WERI-Rb-1 (cell line): ENCODE results near the gene PRPF8.

ENCODE experiments used
- DNase-seq: peaks from one replicate; pipeline ENCODE4 v3.0.0-alpha.2; 2020
- H3K27ac ChIP-seq: fragments of 250-450 bp; sonication (Bioruptor Pico); 2 replicates; pipeline ENCODE4 v1.5.1; 2020; ENCODE audit warnings: mild to moderate bottlenecking, moderate library complexity
- H3K27me3 ChIP-seq: fragments of 250-450 bp; sonication (Bioruptor Pico); 2 replicates; pipeline ENCODE4 v1.5.1; 2021; ENCODE audit warnings: mild to moderate bottlenecking, low read depth, moderate library complexity; ENCODE audit not compliant: insufficient read depth, severe bottlenecking
- H3K36me3 ChIP-seq: fragments of 250-450 bp; sonication (Bioruptor Pico); 2 replicates; pipeline ENCODE4 v1.5.1; 2020; ENCODE audit warnings: mild to moderate bottlenecking, moderate library complexity
- H3K4me3 ChIP-seq: 2 replicates; pipeline ENCODE4 v1.5.1; 2011; ENCODE audit warnings: low read depth, mild to moderate bottlenecking, control low read depth, low read length
- H3K9me3 ChIP-seq: fragments of 250-450 bp; sonication (Bioruptor Pico); 2 replicates; pipeline ENCODE4 v1.5.1; 2021; ENCODE audit warnings: mild to moderate bottlenecking, moderate library complexity; ENCODE audit not compliant: severe bottlenecking
- TF ChIP-seq, protein P1 (sequence below): IDR thresholded peaks from 2 replicates; pipeline ENCODE4 v1.5.1; 2011; ENCODE audit warnings: low read depth, mild to moderate bottlenecking, control low read depth, inconsistent platforms, low read length

PRPF8 gene

DNA sequence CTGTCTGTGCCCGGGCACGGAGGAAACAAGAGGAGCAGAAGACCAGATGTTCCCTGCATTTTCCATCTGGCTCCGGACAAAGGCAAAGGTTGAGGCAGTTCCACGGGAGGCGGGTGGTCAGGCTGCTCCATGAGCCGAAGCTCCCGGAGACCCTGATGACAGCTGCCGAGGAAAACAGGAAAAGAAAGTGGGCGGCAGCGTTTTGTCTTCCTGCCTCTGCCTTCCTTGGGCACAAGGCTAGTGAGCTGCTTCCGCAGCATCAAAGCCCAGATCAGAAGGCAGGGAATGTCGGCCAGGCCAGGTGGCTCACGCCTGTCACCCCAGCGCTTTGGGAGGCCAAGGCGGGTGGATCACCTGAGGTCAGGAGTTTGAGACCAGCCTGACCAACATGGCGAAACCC lies 72.3 kb downstream of the PRPF8 start:
- TF ChIP-seq, protein P1, sequence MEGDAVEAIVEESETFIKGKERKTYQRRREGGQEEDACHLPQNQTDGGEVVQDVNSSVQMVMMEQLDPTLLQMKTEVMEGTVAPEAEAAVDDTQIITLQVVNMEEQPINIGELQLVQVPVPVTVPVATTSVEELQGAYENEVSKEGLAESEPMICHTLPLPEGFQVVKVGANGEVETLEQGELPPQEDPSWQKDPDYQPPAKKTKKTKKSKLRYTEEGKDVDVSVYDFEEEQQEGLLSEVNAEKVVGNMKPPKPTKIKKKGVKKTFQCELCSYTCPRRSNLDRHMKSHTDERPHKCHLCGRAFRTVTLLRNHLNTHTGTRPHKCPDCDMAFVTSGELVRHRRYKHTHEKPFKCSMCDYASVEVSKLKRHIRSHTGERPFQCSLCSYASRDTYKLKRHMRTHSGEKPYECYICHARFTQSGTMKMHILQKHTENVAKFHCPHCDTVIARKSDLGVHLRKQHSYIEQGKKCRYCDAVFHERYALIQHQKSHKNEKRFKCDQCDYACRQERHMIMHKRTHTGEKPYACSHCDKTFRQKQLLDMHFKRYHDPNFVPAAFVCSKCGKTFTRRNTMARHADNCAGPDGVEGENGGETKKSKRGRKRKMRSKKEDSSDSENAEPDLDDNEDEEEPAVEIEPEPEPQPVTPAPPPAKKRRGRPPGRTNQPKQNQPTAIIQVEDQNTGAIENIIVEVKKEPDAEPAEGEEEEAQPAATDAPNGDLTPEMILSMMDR, result no peak
- H3K9me3 ChIP-seq, result no peaks in the 10 kb centered on the region
- H3K27me3 ChIP-seq, result no peaks in the 10 kb centered on the region
- DNase-seq, result no peak
- peaks cover 14% of the 10 kb centered on the region for H3K36me3 ChIP-seq
- H3K4me3 ChIP-seq, result no peak overlapping the region
- no peak overlapping the region for H3K27ac ChIP-seq

DNA sequence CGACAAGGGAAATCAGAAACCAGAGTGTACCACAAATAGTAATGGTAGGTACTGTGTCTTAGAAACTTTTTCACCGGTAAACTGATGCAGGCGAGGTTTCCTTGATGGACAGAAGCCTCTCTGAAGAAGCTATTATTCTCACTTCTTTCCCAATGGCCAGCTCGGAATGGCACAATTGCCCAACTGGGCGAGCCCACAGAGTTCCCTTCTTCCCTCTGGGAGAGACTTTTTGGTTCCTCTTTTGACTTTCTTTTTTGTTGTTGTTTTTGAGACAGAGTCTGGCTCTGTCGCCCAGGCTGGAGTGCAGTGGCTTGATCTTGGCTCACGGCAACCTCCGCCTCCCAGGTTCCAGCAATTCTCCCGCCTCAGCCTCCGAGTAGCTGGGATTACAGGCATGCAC lies 73.0 kb downstream of the PRPF8 start:
- H3K4me3 ChIP-seq, result no peak overlapping the region
- TF ChIP-seq, protein P1, result no peak
- no peak overlapping the region for H3K27ac ChIP-seq
- no peaks in the 10 kb centered on the region for H3K9me3 ChIP-seq
- no peak for DNase-seq
- no peaks in the 10 kb centered on the region for H3K27me3 ChIP-seq
- peaks cover 14% of the 10 kb centered on the region for H3K36me3 ChIP-seq

DNA sequence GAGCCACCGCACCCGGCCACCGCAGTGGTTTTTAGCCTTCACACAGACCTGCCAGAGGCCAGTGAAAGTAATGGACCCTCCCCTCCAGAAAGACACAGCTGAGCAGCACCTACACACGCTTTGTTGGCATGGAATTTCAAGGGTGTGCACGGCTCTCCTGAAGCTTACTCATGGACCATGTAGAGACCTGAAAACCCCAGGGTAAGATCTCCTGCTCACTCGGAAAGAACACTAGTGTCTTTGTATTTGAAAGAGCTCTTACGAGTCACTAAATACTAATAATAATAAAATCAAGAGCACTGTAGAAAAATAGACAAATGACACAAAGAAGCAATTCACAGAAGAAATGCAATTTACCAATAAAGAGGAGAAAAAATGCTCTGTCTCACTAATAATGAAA lies 76.0 kb downstream of the PRPF8 start:
- DNase-seq, result no peak
- Histone ChIP-seq H3K27me3 (no peaks in the 10 kb centered on the region), H3K27ac (no peak overlapping the region), H3K9me3 (no peaks in the 10 kb centered on the region), H3K4me3 (no peak overlapping the region), H3K36me3 (peaks cover 14% of the 10 kb centered on the region)
- TF ChIP-seq, protein P1, result no peak

DNA sequence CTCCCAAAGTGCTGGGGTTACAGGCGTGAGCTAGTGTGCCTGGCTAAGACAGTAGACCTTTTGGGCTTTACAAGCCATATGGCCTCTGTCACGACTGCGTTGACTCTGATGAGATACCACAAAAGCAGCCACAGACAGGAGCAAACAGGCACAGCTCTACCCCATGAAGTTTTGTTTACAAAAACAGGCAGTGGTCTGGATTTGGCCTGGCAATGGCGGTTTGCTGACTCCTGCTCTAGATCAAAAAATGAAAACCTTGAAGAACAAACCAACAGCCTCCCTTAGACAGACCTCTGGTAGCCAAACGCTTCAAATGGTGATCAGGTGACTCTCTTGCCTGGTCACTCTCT lies 76.7 kb downstream of the PRPF8 start:
- peaks cover 14% of the 10 kb centered on the region for H3K36me3 ChIP-seq
- H3K9me3 ChIP-seq, result no peaks in the 10 kb centered on the region
- TF ChIP-seq, protein P1, result no peak
- no peak overlapping the region for H3K4me3 ChIP-seq
- no peaks in the 10 kb centered on the region for H3K27me3 ChIP-seq
- no peak overlapping the region for H3K27ac ChIP-seq
- no peak for DNase-seq

DNA sequence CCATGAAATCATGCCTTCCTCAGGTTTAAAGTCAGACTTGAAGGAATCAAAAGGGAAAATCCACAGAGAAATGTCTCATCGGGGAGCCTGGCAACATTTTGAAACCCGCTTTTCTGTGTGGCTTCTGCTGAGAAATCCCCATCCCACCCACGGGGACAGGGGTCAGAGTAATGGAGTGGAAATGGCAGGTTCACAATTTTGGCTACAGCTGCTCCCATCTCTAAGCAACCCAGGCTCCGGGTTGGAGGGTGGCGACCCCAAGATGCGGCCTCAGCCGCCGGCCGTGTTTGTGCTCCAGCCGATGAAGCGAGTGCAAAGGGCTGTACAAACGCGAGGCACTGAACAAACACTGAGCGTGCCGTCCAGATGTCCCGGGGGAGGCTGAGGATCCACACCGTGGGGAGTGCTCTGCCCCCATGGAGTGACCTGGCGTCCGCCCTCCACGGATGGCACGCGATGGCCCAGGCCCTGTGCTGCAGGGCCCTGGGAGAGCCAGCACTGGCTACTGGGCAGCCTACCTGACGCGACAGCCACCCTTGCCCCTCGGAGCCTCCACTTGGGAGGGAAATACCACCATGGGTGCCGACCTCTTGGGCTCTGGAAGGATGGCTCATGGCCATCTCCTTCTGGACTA lies 78.2 kb downstream of the PRPF8 start:
- Histone ChIP-seq H3K9me3 (peaks cover 6% of the 10 kb centered on the region), H3K36me3 (peaks cover 4% of the 10 kb centered on the region), H3K27ac (no peak overlapping the region), H3K4me3 (no peak overlapping the region), H3K27me3 (no peaks in the 10 kb centered on the region)
- TF ChIP-seq, protein P1, result no peak
- DNase-seq, result no peak

DNA sequence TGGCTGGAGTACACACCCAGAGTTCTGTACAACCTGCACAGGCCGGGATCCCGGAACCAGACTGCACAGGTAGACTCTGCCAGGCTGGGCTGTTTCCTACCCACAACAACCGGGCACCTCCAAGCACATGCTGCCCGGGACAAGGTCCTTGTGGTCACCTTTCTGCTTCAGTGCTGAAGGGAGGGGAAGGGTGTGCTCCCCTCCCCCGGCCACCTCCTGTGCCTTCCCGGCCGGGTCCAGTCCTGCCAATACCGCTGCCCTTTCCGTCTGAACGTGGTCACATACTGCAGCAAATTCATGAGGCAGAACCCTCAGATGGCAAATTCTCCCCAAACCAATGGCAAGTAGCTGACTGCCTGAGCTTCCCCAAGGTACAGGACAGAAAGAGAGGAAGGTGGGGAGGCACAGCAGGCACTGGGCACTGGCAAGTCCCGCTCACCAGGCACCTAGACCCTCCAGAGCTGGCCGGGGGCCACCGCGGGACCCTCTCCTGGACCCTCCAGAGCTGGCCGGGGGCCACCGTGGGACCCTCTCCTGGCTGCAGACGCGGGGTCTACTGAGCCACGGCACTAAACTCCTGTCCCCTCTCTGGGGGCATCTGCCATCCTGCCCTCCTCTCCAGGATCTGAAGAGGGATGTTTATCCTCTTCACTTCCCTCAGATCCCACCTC lies 78.9 kb downstream of the PRPF8 start:
- Histone ChIP-seq H3K27ac (no peak overlapping the region), H3K4me3 (no peak overlapping the region), H3K36me3 (peaks cover 4% of the 10 kb centered on the region), H3K27me3 (no peaks in the 10 kb centered on the region), H3K9me3 (peaks cover 6% of the 10 kb centered on the region)
- no peak for DNase-seq
- TF ChIP-seq, protein P1, result no peak
